ENCODE results near the gene BHLHE41.

Gene BHLHE41

GRCh38 chr12:26143291-26143690 lies 18.5 kb upstream of the BHLHE41 start:
- TF ChIP-seq, protein P1, sequence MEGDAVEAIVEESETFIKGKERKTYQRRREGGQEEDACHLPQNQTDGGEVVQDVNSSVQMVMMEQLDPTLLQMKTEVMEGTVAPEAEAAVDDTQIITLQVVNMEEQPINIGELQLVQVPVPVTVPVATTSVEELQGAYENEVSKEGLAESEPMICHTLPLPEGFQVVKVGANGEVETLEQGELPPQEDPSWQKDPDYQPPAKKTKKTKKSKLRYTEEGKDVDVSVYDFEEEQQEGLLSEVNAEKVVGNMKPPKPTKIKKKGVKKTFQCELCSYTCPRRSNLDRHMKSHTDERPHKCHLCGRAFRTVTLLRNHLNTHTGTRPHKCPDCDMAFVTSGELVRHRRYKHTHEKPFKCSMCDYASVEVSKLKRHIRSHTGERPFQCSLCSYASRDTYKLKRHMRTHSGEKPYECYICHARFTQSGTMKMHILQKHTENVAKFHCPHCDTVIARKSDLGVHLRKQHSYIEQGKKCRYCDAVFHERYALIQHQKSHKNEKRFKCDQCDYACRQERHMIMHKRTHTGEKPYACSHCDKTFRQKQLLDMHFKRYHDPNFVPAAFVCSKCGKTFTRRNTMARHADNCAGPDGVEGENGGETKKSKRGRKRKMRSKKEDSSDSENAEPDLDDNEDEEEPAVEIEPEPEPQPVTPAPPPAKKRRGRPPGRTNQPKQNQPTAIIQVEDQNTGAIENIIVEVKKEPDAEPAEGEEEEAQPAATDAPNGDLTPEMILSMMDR (IDR thresholded peaks at IDR 0.05) = no peak
- Histone ChIP-seq H3K9me3 (no peaks in the 10 kb centered on the region), H3K4me1 (ENCODE audit: control insufficient read depth in 1 of 2, insufficient read depth in 1 of 2, low read depth in 1 of 2, low read length in 1 of 2) (no peaks in the 10 kb centered on the region), H3K27ac (no peak overlapping the region), H3K36me3 (no peaks in the 10 kb centered on the region), H3K4me3 (ENCODE audit: low read depth in 1 of 2, low read length in 1 of 2) (no peak overlapping the region), H3K27me3 (no peaks in the 10 kb centered on the region)

DNA sequence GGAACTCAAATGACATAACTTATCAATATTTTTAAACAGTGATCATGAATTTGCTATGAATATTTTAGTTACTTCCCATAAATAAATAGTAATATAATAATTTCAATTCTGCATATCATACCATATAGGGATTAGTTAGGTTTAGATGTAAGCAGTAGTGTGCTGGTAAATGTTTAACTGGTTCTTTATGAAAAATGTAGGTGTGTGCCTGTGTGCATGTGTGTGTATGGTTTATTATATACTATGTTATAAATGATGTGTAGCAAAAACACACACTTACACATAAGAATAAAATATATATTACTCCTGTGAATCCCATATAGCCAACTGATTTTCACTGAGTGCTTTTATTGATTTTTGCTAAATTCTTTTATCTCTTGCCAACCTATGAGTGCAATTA lies 14.0 kb upstream of the BHLHE41 start:
- TF ChIP-seq, protein P1 (IDR thresholded peaks at IDR 0.05) = no peak
- Histone ChIP-seq H3K4me3 (ENCODE audit: low read depth in 1 of 2, low read length in 1 of 2) (no peak overlapping the region), H3K27ac (no peak overlapping the region), H3K4me1 (ENCODE audit: control insufficient read depth in 1 of 2, insufficient read depth in 1 of 2, low read depth in 1 of 2, low read length in 1 of 2) (no peaks in the 10 kb centered on the region), H3K36me3 (no peaks in the 10 kb centered on the region), H3K27me3 (no peaks in the 10 kb centered on the region), H3K9me3 (no peaks in the 10 kb centered on the region)

GRCh38 chr12:26136688-26137087 lies 11.9 kb upstream of the BHLHE41 start:
- no peak overlapping the region for H3K4me3 ChIP-seq (ENCODE audit: low read depth in 1 of 2, low read length in 1 of 2)
- TF ChIP-seq, protein P1 (IDR thresholded peaks at IDR 0.05) = no peak
- H3K9me3 ChIP-seq = no peaks in the 10 kb centered on the region
- no peak overlapping the region for H3K27ac ChIP-seq
- no peaks in the 10 kb centered on the region for H3K4me1 ChIP-seq (ENCODE audit: control insufficient read depth in 1 of 2, insufficient read depth in 1 of 2, low read depth in 1 of 2, low read length in 1 of 2)
- H3K36me3 ChIP-seq = no peaks in the 10 kb centered on the region
- peaks cover 20% of the 10 kb centered on the region for H3K27me3 ChIP-seq

DNA sequence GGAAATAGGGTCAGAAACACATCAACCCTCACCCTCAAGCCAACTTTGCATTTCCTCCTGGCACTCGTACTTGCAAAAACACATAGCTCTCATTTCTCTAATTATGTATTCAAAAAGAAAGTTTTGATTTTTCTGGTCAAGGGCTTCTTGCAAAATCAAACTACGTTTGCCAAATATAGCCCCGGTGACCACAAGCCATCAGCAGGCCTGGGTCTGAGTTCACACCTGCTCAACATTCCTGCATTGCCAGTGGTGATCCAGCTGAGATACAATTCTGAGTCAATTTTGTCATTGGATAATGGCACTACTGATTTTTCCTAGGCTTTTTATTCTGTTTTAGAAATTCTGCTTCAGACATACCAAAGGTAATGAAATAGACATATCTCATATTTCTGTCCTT lies 10.7 kb upstream of the BHLHE41 start:
- H3K4me1 ChIP-seq (ENCODE audit: control insufficient read depth in 1 of 2, insufficient read depth in 1 of 2, low read depth in 1 of 2, low read length in 1 of 2) = no peaks in the 10 kb centered on the region
- H3K9me3 ChIP-seq = no peaks in the 10 kb centered on the region
- H3K27me3 ChIP-seq = peaks cover 31% of the 10 kb centered on the region
- H3K36me3 ChIP-seq = no peaks in the 10 kb centered on the region
- TF ChIP-seq, protein P1 (IDR thresholded peaks at IDR 0.05) = no peak
- no peak overlapping the region for H3K4me3 ChIP-seq (ENCODE audit: low read depth in 1 of 2, low read length in 1 of 2)
- H3K27ac ChIP-seq = no peak overlapping the region

GRCh38 chr12:26135010-26135420 lies 10.2 kb upstream of the BHLHE41 start:
- TF ChIP-seq, protein P1 (IDR thresholded peaks at IDR 0.05) = no peak
- Histone ChIP-seq H3K36me3 (no peaks in the 10 kb centered on the region), H3K9me3 (no peaks in the 10 kb centered on the region), H3K4me3 (ENCODE audit: low read depth in 1 of 2, low read length in 1 of 2) (no peak overlapping the region), H3K4me1 (ENCODE audit: control insufficient read depth in 1 of 2, insufficient read depth in 1 of 2, low read depth in 1 of 2, low read length in 1 of 2) (no peaks in the 10 kb centered on the region), H3K27me3 (peaks cover 37% of the 10 kb centered on the region), H3K27ac (no peak overlapping the region)

GRCh38 chr12:26134540-26134939 lies 9.7 kb upstream of the BHLHE41 start:
- Histone ChIP-seq H3K4me1 (ENCODE audit: control insufficient read depth in 1 of 2, insufficient read depth in 1 of 2, low read depth in 1 of 2, low read length in 1 of 2) (no peaks in the 10 kb centered on the region), H3K9me3 (no peaks in the 10 kb centered on the region), H3K27ac (no peak overlapping the region), H3K4me3 (ENCODE audit: low read depth in 1 of 2, low read length in 1 of 2) (no peak overlapping the region), H3K27me3 (peaks cover 41% of the 10 kb centered on the region), H3K36me3 (no peaks in the 10 kb centered on the region)
- TF ChIP-seq, protein P1 (IDR thresholded peaks at IDR 0.05) = no peak
